Measurements from ENCODE around the gene HOXB3.

GRCh38 chr17:48574505-48575065 is 15.5 kb downstream of the HOXB3 start:
- TF ChIP-seq, protein P1, sequence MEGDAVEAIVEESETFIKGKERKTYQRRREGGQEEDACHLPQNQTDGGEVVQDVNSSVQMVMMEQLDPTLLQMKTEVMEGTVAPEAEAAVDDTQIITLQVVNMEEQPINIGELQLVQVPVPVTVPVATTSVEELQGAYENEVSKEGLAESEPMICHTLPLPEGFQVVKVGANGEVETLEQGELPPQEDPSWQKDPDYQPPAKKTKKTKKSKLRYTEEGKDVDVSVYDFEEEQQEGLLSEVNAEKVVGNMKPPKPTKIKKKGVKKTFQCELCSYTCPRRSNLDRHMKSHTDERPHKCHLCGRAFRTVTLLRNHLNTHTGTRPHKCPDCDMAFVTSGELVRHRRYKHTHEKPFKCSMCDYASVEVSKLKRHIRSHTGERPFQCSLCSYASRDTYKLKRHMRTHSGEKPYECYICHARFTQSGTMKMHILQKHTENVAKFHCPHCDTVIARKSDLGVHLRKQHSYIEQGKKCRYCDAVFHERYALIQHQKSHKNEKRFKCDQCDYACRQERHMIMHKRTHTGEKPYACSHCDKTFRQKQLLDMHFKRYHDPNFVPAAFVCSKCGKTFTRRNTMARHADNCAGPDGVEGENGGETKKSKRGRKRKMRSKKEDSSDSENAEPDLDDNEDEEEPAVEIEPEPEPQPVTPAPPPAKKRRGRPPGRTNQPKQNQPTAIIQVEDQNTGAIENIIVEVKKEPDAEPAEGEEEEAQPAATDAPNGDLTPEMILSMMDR (IDR thresholded peaks at IDR 0.05) = no peak
- no peak for TF ChIP-seq EP300 (IDR thresholded peaks at IDR 0.05)
